ENCODE results near the gene CTSA.

Gene CTSA

DNA sequence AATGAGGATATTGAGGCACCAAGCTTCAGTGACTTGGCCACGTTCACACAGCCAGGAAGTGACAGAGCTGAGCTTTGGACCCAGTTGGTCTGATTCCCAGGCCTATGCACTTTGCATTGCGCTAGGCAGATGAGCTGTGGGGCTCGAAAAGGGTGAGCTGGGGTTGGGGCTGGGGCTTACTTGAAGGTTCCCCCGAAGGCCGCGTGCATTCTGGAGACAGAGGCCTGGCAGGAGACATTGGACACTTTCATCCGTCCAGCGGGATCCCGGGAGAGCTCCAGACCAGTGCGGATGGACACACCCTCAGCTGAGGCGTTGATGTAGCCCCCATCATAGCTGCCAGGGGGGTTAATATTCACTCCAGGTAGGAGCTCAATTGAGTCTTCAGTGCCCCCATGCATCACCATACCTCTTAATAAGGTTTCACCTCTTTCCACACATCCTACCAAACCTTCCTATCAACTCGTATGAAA, 18.2 kb downstream of the CTSA start:
- intact Hi-C loops (cut with DNase I), result no loop called here
- DNase-seq, result no peak

DNA sequence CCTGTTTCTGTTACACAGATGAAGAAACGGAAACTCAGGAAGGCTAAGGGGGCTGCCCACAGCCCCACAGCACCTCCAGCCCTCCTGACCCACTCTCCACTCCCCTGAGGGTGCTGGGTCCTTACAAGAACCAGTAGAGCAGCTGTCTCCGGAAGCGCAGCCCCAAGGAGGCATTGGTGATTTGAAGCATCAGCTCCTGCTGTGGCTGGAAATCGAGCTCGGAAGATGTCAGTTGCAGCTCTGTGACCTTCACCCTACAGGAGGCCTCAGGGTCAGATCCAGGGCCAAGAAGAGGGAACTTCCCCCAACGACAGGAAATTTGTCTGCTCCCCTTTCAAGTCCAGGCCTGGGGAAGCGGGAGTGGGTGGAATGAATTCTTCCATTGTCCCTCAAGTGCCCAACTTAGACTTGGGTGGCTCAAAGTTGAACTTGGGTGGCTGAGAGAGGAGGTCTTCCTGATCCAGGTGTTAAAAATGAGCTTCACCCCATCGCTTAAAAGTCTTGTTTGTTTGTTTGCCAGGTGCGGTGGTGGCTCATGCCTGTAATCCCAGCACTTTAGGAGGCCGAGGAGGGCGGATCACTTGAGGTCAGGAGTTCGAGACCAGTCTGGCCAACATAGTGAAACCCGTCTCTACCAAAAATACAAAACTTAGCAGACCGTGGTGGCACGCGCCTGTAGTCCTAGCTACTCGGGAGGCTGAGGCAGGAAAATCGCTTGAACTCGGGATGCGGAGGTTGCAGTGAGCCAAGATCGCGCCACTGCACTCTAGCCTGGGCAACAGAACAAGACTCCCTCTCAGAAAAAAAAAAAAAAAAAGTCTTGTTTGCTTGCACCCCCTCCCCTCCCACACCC, 18.9 kb downstream of the CTSA start:
- no peak for DNase-seq
- intact Hi-C loops (cut with DNase I), result no loop called here

DNA sequence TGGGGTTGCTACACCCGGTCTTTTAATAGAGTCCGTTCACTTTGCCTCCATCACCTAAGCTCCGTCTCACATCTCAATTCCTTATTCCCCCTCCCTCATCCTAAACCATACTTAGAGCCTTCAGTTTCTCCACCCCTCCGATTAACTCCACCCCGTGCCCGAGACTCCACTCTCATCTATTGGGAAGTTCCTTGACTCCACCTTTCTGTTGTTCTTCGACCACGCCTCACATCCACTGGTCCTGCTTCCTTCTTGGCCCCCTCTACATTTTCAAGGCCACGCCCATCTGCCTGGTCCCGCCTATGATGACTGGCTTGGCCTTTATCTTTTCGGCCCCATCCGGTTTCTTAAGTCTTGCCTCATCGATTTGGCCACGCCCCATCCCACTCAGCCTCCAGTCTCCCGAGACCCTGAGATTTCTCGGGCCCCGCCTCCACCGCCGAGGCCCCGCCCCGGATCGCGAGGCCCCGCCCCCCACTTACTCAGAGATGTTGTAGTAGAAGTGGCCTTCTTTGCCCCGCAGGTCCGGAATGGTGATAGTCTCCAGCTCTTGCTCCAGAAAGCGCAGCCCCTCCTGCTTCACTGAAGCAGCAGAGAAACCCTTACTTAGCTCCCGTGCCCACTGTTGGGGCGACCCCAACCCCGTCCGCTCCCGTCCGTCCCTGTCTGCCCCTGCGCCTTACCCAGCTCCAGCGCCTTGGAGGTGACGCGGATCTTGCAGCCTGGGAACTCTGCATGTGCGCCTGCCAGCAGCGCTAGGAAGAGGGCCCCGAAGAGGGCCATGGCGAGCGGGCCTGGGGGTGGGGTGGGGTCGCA, 19.7 kb downstream of the CTSA start:
- intact Hi-C loops (cut with DNase I), result no loop called here
- peak; percentile 69 to 95 (median 85) for DNase-seq

DNA sequence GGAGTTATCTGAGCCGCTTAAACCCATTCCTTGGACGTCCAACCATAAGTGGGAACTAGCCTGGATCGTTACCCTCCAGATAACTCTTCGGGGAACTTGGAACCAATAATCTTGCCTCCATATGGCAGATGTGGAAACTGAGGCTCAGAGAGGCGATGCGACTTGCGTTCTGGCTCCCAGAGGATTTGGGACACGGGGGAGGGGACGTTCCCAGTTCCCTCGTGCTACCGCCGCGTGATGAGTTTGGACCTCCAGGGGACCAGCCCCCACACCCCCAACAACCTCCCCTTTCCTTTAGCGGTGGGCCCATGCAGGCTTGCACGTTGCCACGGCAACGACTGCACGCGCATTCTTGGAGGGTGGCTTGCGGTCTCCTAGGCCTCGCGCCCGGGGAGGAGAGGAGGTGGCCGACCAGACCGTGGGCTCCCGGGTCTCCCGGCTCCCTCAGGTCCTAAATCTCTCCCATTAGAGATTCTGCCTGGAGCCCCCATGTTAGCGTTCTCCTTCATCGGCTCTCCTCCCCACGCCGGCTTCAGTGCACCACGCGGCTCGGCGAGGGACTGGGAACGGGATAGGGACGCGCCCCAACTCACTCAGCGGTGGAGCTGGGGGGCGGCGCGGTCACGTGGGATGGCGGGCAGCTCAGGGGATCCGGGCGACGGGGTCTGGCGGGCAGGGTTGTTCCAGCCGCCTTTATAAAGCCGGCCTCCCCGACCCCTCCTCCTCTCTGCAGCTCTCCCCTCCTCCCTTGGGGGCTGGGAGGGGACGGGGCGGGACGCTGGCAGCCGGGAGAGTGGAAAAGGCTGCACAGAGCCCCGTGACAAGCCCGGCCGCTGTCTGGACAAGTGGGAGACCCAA, 20.6 kb downstream of the CTSA start, which contains the start of gene PLTP:
Gene PLTP, minus strand, starts transcription at position 670 of the 858 bp plus-strand sequence. CDS start 703 bp downstream, outside the sequence.
- DNase-seq, result peak in 41 of 42 donors; percentile 18 to 82 (median 66)
- intact Hi-C loops (cut with DNase I), result no loop called here

DNA sequence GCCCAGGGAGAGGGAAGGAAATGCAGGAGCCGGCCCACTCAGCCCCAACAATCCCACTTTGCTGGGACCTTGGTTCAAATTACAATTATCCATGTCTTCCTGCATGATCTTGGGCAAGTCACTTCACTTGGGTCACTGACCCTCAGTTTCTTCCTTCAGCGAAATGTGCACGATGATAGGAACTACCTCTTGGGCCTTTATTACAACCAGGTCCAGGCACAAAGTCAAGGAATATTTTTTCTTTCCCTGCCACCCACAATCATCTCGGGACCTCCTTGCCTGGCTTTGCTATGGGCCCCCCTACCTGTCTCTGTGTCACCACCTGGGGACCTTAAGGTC, 21.2 kb downstream of the CTSA start:
- intact Hi-C loops (cut with DNase I), result no loop called here
- DNase-seq, result no peak

DNA sequence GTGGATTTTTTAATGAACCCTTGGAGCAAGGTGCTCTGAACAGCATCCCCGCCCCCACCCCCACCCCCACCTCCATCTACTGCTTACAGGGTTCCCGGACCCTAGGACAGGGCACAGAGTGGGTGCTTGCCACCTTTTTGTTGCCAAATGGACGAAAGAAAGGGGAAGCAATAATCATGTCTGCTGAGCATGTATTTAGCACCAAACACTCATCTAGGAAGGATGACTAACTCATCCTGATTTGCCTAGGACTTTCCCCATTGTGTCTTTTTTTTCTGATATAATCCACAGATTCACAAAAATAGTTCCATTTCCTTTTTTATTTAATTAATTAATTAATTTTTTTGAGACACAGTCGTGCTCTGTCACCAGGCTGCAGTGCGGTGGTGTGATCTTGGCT, 22.0 kb downstream of the CTSA start:
- intact Hi-C loops (cut with DNase I), result no loop called here
- DNase-seq, result no peak

DNA sequence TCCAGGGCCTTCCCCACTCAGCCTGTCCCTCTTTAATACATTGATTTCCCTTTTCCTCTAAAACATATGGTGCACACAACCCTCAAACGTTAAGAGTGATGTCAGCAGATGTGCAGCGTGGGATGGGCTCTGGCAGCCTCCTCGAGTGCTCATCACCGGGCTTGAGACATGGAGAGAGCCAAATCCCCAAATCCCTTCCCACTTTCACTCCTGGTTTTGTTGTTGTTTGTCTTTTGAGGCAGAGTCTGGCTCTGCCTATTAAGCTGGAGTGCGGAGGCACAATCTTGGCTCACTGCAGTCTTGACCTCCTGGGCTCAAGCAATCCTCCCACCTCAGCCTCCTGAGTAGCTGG, 26.6 kb downstream of the CTSA start:
- no peak for DNase-seq
- intact Hi-C loops (cut with DNase I), result no loop called here

DNA sequence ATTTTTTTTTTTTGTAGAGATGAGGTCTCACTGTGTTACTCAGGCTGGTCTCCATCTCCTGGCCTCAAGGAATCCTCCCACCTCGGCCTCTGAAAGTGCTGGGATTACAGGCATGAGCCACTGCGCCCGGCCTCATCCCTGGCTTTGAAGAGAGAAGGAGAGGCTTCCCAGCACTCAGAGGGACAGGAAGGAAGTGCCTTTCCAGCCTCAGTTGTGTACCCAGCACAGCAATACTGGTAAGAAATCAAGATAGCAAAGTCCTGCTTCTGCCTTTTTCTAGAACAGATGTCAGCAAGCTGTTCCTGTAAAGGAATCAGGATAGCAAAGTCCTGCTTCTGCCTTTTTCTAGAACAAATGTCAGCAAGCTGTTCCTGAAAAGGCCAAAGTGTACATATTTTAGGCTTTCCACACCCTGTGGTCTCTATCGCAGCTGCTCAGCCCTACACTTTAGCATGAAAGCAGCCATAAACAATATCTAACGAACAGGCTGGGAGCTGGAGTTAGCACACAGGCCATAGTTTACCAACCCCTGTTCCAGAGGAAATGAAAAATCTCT, 27.1 kb downstream of the CTSA start:
- intact Hi-C loops (cut with DNase I), result no loop called here
- DNase-seq, result no peak

DNA sequence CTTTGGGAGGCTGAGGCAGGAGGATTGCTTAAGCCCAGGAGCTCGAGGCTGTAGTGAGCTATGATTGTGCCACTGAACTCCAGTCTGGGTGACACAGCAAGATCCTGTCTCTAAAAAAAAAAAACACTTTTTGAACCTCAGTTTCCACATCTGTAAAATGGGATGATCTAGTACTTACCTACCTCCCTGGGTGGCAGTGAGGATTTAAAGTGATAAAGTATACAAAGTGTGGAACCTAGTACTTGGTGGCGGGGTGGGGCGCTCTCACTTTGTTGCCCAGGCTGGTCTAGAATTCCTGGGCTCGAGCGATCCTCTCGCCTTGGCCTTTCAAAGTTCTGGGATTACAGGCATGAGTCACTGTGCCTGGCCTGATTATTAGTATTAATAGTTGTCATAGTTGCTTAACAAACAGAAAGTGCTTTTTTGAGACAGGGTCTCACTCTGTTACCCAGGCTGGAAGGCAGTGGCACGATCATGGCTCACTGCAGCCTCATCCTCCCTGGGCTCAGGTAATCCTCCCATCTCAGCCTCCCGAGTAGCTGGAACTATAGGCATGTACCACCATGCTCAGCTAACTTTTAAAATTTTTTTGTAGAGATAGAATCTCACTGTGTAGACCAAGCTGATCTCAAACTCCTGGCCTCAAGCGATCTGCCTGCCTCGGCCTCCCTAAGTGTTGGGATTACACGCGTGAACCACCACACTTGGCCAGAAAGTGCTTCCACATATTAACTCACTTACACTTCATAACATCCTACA, 27.8 kb downstream of the CTSA start:
- intact Hi-C loops (cut with DNase I), result no loop called here

DNA sequence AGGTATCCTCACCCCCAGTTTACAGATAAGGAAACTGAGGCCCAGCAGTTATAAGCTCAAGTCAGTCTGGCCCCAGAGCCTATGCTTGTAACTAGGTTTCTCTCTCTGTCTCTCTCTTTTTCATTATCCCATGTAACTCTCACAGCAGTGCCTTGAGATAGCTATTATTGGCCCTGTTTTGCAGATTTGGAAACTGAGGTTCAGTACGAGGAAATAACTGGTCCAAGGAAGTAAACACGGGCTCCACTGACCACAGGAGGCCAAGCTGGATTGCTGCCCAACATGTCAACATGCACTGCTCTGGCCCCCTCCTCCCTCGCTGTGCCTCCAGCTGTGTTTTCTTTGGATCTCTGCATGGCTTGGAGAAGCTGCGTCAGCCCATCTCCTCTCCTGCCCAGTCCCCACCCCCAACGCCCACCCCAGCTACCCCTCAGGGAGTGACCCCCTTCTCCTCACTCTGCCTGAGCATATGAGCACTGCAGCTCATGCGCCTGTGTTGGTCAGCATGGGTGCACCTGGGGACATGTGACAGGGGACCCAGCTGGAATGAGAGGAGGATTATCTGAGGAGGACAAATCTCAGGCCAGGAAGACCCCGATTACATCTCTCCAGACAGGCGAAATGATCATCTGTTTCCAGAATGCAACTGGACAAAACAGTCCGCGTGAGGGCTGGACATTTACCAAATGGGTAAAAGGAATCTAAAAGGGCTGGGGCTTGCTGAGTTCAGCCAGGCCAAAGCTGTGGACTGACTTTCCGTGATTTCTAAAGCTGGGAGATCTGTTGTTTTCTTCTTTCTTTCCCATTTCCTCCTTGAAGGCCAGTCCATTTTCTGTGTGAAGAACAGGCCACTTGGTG, 28.6 kb downstream of the CTSA start:
- intact Hi-C loops (cut with DNase I), result no loop called here
- peak in 1 of 42 donors; percentile 8 for DNase-seq

More for the DNA sequence above, 27.8 kb downstream of the CTSA start:
- DNase-seq, result no peak

DNA sequence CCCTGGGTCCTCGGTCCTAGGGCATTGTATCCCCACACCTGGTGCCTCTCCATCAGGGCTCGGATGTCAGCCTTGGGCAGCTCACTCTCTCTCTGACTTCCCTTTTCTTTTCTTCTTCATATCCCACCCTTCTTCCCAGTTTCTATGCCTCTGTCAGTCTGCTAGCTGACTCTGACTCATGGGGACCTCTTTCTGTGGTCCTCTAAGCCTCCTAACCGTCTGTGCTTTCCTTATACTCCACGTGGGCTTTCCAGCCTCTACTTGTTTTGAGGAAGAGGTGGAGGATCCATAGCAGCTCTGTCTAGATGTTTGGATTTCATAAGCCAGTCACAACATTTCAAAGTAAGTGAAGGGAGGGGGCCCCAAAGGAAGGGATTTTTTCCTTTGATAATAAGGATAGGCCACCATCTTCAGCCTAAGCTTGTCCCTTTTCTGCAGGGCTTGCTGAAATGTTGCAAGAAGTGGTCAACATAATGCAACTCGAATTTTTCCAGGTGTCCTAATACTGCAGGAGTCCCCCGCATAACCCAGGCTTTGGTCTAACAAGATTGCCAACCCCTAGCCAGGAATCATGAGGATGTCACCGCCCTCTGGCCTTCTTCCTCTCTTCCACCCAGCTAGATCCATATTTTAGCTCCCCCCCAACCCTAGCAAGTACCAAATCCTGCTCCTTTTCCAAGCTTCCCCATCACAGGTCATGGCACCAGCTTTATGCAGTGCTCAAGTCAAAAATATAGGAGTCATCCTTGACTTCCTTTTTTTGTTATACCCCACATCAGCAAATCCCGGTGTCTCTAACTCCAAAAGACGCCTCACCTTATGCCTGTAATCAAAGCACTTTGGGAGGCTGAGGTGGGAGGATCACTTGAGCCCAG, 29.6 kb downstream of the CTSA start:
- intact Hi-C loops (cut with DNase I), result no loop called here
- no peak for DNase-seq

DNA sequence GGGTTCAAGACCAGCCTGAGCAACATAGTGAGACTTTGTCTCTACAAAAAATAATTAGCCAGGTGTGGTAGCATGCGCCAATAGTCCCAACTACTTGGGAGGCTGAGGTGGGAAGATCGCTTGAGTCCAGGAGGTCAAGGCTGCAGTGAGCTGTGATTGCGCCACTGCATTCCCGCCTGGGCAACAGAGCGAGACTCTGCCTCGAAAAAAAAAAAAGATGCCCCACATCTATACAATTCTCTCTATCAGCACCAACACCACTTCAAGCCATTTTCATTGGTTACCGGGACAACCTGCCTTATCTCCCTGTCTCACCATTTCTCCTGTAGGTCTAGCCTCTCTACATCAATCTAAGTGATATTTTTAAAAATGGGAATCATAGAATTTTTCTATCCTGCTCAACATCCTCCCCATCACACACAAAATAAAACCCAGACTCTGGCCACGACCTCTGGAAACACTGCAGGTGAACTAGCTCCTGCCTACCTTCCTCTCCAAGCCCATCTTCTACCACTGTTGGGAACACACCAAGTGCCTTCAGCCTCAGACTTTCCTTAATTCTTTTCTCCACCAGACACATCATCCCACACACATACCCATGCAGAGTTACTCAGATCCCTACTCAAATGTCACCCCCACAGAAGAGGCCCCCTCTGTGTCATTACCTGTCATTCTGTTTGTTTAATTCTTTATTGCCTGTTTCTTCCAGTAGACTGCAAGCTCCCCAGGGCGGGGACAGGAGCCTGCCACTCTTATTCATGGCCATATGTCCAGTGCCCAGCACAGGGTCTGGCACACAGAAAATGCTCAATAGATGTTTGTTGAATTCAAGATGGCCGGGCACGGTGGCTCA, 30.4 kb downstream of the CTSA start:
- no peak for DNase-seq

DNA sequence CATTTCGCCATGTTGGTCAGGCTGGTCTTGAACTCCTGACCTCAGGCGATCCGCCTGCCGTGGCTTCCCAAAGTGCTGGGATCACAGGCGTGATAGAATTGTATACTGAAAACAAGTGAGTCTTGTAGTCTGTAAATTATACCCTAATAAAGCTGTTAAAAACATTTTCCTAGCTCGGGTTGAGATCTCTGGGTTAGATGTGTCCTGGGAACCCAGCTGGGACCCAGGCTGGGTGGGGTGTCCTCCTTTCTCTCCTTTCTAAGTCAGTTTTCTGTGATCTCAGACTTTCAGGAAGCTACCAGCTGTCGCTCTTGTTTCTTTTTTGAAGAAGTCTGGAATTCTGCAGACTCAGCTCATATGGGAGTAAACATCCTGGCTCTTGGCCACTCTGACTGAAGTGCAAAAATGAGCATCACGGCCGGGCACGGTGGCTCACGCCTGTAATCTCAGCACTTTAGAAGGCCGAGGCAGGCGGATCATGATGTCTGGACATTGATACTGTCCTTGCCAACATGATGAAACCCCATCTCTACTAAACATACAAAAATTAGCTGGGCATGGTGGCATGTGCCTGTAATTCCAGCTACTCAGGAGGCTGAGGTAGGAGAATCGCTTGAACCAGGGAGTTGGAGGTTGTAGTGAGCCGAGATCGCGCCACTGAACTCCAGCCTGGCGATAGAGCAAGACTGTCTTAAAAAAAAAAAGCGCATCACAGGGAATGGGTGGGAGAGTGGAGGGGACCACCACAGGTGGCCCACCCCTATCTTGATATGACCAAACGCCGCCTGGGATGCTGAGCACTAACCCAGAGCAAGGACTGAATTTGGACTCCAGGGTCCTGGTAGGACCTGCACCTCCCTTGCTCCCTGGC, 33.5 kb downstream of the CTSA start:
- intact Hi-C loops (cut with DNase I), result no loop called here
- DNase-seq, result peak in 2 of 42 donors; percentile 18 to 38

More for the DNA sequence above, 30.4 kb downstream of the CTSA start:
- intact Hi-C loops (cut with DNase I), result no loop called here

DNA sequence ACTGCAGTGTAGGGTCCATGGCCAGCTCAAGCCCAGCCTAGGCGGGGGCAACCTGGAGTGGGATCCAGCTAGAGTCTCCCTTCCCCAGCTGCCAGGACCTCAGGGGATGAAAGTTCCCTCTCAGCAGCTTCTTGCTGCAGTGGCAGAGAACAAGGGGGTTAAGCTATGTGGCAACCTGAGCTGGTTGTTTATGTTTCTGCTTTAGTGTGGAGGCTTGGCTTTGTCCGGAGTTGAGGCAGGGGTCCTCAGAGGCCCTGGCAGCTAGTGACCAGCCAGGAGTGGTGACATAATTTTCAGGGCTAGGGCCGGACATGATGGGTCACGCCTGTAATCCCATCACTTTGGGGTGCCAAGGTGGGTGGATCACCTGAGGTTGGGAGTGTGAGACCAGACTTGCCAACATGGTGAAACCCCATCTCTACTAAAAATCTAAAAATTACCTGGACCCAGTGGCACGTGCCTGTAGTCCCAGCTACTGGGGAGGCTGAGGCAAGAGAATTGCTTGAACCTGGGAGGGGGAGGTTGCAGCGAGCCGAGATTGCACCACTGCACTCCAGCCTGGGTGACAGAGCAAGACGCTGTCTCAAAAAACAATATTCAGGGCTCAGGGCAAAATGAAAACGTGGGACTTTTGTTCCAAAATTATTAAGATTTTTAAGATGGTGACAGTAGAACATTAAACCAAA, 34.8 kb downstream of the CTSA start:
- intact Hi-C loops (cut with DNase I), result no loop called here
- no peak for DNase-seq
